GM21381 (cell line): Measurements from ENCODE around the gene GUCA1C.

ENCODE experiments used
- ATAC-seq: cut with Tn5 transposase; IDR thresholded peaks from one replicate; pipeline ENCODE4 v1.9.1; 2021; ENCODE audit warnings: mild to moderate bottlenecking, moderate library complexity; ENCODE audit not compliant: unreplicated experiment

GUCA1C gene

DNA sequence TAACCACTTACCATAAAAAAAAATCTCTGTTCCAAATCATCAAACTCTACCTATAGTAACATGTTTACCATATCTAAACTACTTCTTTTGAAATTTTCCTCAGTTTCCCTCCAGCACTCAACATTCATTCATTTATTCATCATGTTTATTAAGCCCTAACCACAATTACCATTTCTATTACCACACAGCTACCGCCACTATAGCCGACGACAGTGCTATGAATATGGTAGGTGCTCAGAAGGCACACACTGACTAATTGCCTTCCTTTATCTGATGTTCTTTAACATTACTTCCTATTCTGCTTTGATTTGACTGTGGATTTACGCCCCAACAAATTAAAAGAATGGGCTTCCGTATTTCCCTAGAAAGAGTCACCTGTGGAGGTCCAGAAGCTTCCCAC lies 43.9 kb downstream of the GUCA1C start:
- no peak for ATAC-seq

DNA sequence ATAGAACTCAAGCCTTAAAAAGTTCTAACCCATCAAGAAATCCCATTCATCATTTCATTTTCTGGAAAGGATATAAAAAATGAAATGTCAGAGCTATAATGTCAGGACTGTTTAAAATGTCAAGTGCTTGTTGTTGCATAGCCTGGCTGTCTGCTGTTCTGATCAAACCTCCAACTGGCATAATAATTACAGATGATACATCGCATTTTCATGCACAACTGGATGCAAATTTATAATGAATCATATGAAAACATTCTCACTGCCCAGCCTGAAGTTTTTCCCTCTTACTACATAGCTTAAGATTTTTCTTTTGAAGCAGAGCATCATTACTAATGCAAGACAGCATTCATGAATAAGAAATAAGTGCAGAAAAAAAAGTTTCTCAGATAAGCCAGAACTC lies 46.5 kb downstream of the GUCA1C start:
- ATAC-seq, result no peak

DNA sequence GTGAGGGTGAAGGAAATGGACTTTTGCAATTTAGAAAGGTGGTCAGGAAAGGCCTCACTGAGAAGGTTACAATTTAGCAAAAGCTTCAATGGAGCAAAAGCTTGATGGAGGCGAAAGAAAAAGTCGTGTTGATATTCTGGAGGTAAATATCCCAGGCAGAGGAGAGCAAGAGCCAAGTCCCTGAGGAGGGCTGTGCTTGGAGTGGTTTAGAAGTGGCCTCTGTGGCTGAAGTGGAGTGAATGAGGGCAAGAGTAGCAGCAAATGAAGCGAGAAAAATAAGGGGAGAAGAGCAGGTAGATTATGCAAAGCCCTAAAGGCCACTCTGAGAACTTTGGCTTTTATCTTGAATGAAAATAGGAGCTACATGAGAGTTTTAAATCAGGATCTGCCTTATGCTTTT lies 54.1 kb downstream of the GUCA1C start:
- no peak for ATAC-seq

DNA sequence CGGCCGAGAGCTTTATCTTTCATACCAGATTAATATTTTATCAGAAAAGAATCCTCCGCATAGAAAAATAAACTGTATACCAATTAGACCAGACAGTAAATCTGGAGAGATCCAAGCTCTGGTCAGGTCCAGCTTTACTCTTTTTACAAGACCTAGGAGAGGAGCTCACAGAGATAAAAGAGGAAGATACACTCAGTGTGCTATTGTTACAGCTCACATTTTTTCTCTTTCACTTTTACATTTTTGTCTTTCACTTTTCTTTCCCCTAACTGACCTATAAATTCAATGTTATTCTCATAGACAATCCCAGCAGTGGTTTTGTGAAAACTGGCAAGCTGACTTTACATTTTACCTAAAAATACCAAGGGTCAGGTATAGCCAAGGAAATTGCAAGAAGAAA lies 55.8 kb downstream of the GUCA1C start:
- ATAC-seq, result peak; percentile 64

DNA sequence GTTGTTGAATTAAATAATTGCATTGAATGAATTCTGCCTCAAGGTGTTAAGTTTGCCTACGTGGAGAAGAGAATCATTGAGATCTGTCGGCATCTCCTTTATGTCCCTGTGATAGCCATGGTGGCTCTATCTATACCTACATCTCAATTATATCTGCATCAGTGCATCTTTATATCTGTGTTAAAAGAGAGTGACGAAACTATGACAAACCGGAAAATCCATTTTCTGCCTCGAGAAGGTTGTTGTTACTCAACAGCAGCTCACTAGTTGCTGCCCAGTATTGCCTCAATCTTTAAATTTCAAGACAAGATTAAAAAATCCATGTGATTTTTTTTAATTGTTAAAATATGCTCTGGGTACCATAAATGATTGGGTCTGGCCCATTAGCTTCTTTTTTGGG lies 58.7 kb downstream of the GUCA1C start:
- no peak for ATAC-seq

DNA sequence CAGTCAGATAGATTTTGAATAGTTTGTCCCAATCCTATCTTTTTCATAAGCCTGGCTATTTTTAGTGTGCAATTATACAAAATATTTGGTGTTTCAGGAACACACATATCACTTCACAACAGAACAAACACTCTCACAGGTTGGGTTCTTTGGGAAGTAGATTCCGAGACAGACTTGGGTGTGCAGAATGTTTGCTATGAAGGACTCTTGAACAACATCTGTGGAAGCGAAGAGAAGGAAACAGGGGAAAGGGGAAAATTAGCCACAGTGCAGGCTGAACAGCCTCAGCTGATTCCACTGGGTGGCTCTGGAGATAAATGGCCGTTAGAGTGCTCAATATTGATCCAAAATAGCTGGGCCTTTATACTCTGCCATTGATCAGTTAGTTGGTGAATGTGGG lies 61.8 kb downstream of the GUCA1C start:
- ATAC-seq, result no peak

DNA sequence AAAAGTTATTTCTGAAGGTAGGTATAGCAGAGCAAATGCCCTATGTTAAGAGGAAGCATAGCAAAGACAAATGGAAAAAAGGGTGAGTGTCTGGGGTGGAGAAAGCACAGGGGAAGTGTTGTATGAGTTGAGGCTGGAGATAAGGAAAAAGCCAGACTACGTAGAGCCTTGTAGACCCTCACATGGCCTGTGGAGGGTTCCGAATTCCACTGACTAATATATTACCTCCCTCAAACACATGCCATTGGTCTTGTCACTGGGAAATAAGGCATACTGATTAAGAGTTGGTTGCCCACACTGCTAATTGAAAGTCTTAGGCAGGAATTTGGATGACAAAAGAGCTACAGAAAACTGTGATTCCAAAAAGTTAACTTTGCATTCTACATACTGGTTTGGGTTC lies 65.9 kb downstream of the GUCA1C start:
- no peak for ATAC-seq

DNA sequence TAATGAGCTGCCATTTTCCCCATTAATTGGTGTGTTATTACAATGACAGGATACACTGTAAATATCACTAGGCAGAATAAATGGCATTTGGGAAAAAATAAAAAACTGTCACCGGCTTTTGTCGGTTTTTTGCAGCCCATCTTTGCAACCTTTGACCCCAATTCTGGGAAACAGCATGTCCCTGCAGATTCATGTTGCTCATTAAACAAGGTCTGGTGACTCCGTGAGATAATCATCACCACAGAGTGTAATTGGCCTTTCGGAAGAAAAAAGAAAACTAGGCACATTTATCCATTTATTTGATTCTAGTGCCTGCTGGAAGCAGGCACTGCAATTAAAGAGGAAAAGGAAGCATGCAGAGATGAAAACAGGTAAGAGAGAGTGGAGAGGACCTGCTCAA lies 66.6 kb downstream of the GUCA1C start:
- ATAC-seq, result no peak

DNA sequence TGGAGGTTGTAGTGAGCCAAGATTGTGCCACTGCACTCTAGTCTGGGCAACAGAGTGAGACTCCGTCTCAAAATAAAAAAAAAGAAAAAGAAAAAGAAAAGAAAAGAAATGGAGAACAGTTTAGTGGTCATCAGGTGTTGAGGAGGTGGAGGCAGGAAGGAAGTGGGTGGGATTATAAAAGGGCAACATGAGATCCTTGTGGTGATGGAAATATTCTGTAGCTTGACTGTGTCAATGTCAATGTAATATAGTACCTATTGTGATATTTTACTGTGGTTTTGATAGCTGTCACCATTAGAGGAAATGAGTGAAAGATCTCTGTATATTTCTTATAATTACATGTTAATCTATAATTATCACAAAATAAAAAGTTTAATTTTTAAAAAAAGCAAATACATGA lies 70.3 kb downstream of the GUCA1C start:
- no peak for ATAC-seq

DNA sequence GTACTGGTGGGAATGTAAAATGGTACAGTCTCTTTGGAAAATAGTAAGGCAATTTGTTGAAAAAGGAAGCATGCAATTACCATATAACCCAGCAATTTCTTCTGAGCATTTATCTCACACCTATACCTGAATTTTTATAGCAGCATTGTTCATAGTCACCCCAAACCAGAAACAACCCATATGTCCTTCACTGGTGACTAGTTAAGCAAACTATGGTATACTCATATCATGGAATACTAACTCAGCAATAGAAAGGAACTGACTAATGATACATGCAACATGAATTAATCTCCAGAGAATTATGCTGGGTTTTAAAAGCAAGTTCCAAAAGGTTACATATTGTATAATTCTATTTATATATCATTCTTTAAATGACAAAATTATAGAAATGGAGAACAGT lies 70.9 kb downstream of the GUCA1C start:
- no peak for ATAC-seq

DNA sequence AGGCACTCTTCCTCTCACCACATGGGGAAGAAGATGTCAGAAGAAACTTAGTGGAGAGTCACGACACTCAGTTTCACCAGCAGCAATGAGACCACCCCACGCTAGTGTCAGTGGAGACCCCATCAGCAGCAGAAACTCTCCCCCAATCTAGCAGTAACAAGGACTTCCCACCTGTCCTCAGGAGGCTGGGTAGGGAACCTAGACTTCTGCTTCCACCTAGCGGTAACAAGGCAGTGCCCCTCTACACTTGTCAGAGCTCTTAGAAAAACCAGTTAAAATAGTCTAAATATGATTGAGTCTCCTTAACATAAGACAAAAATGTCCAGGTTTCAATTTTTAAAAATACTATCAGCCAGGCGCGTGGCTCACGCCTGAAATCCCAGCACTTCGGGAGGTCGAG lies 73.8 kb downstream of the GUCA1C start:
- no peak for ATAC-seq

DNA sequence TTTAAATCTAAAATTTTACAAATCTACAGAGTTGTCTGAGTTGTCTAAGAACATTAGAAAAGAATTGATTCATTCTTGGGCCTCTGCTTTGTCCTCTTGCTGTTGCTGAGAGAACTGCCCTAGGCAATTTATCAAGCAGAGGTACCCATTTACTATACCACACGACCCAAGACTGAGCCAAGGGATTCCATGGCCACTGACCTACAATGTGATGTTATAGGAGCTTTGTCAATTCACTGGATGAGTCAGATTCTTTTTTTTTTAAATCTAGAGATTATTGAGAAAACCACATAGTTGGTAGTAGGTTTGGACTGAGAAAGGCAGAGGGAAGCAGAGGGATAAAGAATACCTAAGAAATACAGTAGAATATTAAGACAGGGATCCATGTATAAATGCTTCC lies 75.8 kb downstream of the GUCA1C start:
- ATAC-seq, result no peak

DNA sequence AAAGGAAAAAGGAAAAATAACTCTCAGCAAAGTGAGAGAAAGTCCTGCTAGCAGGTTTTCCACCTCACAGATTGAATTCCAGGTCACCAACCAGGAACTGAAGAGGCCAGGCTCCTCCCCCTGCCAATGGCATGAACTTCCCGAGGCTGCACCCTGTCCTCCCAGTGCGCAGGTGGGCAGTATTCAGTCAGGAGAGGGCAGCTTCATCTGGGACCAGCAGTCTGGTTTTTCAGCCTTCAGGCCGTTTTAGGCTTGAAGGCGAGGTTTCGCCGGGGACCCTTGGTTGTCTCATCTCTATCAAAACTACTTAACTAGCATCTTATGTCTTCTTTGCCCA lies 89.9 kb downstream of the GUCA1C start:
- no peak for ATAC-seq

DNA sequence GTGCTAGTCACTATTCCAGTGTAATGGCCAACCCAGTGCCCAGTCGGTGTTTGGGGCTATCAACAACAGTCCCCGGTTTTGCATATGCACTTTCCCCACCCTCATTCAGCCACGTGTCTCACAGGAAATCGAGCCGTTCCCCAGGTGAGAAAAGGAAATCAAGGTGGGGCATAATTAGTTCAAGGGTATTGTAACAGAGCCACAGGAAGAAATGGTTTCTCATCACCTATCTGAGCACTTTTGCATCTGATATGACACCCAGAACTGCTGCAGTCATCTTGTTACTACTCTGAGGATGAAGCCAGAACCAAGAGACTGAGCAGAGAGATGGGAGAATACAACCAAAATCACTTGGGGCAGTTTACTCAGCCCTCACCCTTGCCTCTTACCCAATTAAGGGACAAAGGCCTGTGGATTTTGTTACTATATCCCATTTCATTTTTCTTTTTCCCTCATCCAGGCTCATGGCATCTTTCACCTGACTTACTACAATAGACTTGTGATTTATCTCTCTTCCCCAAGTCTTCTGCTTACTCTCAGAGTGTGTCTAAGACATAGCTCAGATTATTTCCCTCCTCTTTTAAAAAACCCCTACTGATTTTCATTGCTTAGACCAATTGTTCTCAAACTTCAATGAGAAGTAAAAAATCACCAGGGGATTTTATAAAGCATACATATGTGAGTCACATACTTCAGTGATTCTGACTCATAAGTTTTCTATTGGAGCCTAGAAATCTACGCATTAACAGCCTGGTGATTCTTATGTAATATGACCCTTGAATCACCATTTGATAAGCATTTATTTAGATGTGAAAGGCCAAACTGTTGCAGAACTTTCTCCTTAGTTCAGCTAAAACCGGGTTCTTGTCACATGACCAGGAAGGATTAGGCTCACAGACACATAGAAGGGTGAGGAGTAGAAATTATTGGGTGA lies 90.5 kb downstream of the GUCA1C start:
- ATAC-seq, result no peak

DNA sequence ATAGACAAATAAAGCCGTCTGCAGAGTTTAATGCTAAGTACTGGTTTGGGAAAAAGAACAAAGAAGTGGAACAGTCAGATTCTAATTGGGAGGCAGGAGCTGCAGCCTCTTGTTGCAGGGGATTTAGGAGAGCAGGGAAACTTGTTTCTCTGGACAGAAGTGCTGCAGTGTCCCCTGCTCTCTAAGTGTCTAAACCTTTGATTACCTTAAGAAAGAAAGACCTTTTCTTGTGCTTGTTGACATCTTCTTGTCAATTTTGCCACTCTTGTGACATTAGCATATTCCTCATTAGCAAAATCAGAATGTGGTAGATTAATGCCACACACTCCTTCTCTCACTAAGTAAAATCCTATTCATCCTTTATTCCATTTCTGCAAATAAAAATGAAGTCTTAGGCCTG lies 92.3 kb downstream of the GUCA1C start:
- ATAC-seq, result no peak
